H1 (cell line): Measurements from ENCODE around the gene PPME1. TPM values are rescaled to one million over a fixed set of nuclear protein-coding genes. Genes with fewer than 3 reads are reported as not detected.

Experiments used
- CTCF ChIA-PET: fragments of 300-600 bp; sonication (Branson Sonifier 250); formaldehyde crosslinking; loops from one replicate; lab custom pipeline; 2021; ENCODE audit not compliant: partially characterized antibody; lab: Charles Lee
- POLR2A ChIA-PET: fragments of 300-600 bp; sonication (Branson Sonifier 250); formaldehyde crosslinking; loops from one replicate; lab custom pipeline; 2021; ENCODE audit warnings: inconsistent platforms; ENCODE audit not compliant: partially characterized antibody; lab: Charles Lee
- DNase-seq, 2 experiments: peaks; one replicate each; pipeline versions ENCODE4 v3.0.0 to v3.0.0-alpha.2; 2010 to 2022; ENCODE audit warnings: low spot score in 2 of 2, low read depth in 1 of 2, mixed read lengths in 1 of 2
- FAIRE-seq: peaks from 2 replicates; lab custom pipeline; 2011; peaks lifted over from hg19 to GRCh38; lab: Jason Lieb, UNC
- H2AFZ ChIP-seq: 2 replicates; pipeline ENCODE4 v1.8.1; 2012; ENCODE audit warnings: low read length, inconsistent platforms
- H2AK5ac ChIP-seq: 2 replicates; pipeline ENCODE4 v1.6.1; 2013; ENCODE audit warnings: low read depth, low read length
- H2BK120ac ChIP-seq: replicated peaks from 2 replicates; pipeline ENCODE3; 2013; ENCODE audit warnings: low read depth, low read length, inconsistent platforms
- H2BK12ac ChIP-seq: 2 replicates; pipeline ENCODE4 v1.6.1; 2013; ENCODE audit warnings: low read depth, low read length
- H2BK15ac ChIP-seq: 2 replicates; pipeline ENCODE4 v1.6.1; 2013; ENCODE audit warnings: low read length
- H2BK20ac ChIP-seq: 2 replicates; pipeline ENCODE4 v1.6.1; 2013; ENCODE audit warnings: low read length
- H2BK5ac ChIP-seq: 2 replicates; pipeline ENCODE4 v1.6.1; 2013; ENCODE audit warnings: low read depth, low read length
- H3K14ac ChIP-seq: 2 replicates; pipeline ENCODE4 v1.6.1; 2013; ENCODE audit warnings: inconsistent platforms; ENCODE audit not compliant: insufficient read length
- H3K18ac ChIP-seq: 2 replicates; pipeline ENCODE4 v1.6.1; 2013; ENCODE audit warnings: low read length; ENCODE audit errors: extremely low read depth
- H3K23ac ChIP-seq: 2 replicates; pipeline ENCODE4 v1.6.1; 2013; ENCODE audit warnings: inconsistent platforms; ENCODE audit not compliant: insufficient read length
- H3K23me2 ChIP-seq: 2 replicates; pipeline ENCODE4 v1.6.1; 2013; ENCODE audit warnings: low read depth, low read length
- H3K27ac ChIP-seq: 2 replicates; pipeline ENCODE4 v1.6.1; 2011; ENCODE audit warnings: low read depth, low read length, inconsistent platforms
- H3K27me3 ChIP-seq, 4 experiments: replicated peaks in 1 of 4; 1 replicate in 1 of 4; 2 replicates in 3 of 4; pipeline versions ENCODE4 v1.6.1 to v1.8.1; 2011 to 2013; ENCODE audit warnings: low read length in 3 of 4, mild to moderate bottlenecking in 3 of 4, inconsistent platforms in 2 of 4, mixed read lengths in 2 of 4, moderate library complexity in 1 of 4; ENCODE audit not compliant: control insufficient read depth in 3 of 4, insufficient read depth in 3 of 4; ENCODE audit errors: extremely low read depth in 1 of 4
- H3K36me3 ChIP-seq, 4 experiments: 2 replicates each; pipeline versions ENCODE4 v1.6.1 to v1.8.1; 2011 to 2013; ENCODE audit warnings: mild to moderate bottlenecking in 4 of 4, low read length in 3 of 4, moderate library complexity in 2 of 4, control low read depth in 1 of 4, inconsistent platforms in 1 of 4; ENCODE audit not compliant: insufficient read depth in 4 of 4, control insufficient read depth in 2 of 4
- H3K4ac ChIP-seq: replicated peaks from 2 replicates; pipeline ENCODE3; 2013; ENCODE audit warnings: low read length, low read depth, mixed read lengths, inconsistent platforms; ENCODE audit not compliant: insufficient read length
- H3K4me1 ChIP-seq, 4 experiments: replicated peaks in 1 of 4; 1 replicate in 1 of 4; 2 replicates in 3 of 4; pipeline versions ENCODE4 v1.6.1 to v1.8.1; 2011 to 2013; ENCODE audit warnings: low read length in 3 of 4, inconsistent platforms in 2 of 4, mixed read lengths in 1 of 4; ENCODE audit not compliant: insufficient read depth in 4 of 4, control insufficient read depth in 3 of 4
- H3K4me2 ChIP-seq, 2 experiments: 2 replicates each; pipeline versions ENCODE4 v1.6.1 to v1.8.1; 2011 to 2013; ENCODE audit warnings: low read depth in 2 of 2, low read length in 2 of 2, control low read depth in 1 of 2, inconsistent platforms in 1 of 2, mild to moderate bottlenecking in 1 of 2; ENCODE audit not compliant: insufficient read depth in 1 of 2
- H3K4me3 ChIP-seq, 4 experiments: fragments of 200-600, 300-600 bp in 1 of 4; sonication (generic), shearing (Covaris generic), sonication (Bioruptor Twin) in 1 of 4; 2 replicates each; pipeline versions ENCODE4 v1.5.1 to v1.8.1; 2011 to 2016; ENCODE audit warnings: low read length in 4 of 4, low read depth in 3 of 4, control low read depth in 2 of 4, inconsistent platforms in 2 of 4, mild to moderate bottlenecking in 2 of 4, mixed read lengths in 1 of 4, moderate library complexity in 1 of 4; ENCODE audit not compliant: insufficient read depth in 2 of 4; ENCODE audit errors: extremely low read depth in 1 of 4
- H3K56ac ChIP-seq: replicated peaks from 2 replicates; pipeline ENCODE3; 2013; ENCODE audit warnings: low read depth, mild to moderate bottlenecking, mixed read lengths, low read length, inconsistent platforms; ENCODE audit not compliant: insufficient read length
- H3K79me1 ChIP-seq: 2 replicates; pipeline ENCODE4 v1.6.1; 2013; ENCODE audit warnings: low read depth, low read length, control low read depth
- H3K79me2 ChIP-seq, 2 experiments: 2 replicates each; pipeline versions ENCODE4 v1.6.1 to v1.8.1; 2012 to 2013; ENCODE audit warnings: low read length in 2 of 2, mild to moderate bottlenecking in 2 of 2, inconsistent platforms in 1 of 2; ENCODE audit not compliant: insufficient read depth in 2 of 2, control insufficient read depth in 1 of 2
- H3K9ac ChIP-seq, 4 experiments: replicated peaks in 1 of 4; 1 replicate in 1 of 4; 2 replicates in 3 of 4; pipeline versions ENCODE4 v1.6.1 to v1.8.1; 2011 to 2013; ENCODE audit warnings: low read depth in 3 of 4, low read length in 3 of 4, control low read depth in 2 of 4, mild to moderate bottlenecking in 2 of 4, moderate library complexity in 2 of 4, inconsistent platforms in 1 of 4; ENCODE audit errors: extremely low read depth in 1 of 4
- H3K9me3 ChIP-seq, 2 experiments: 2 replicates each; pipeline versions ENCODE4 v1.6.1 to v1.8.1; 2012 to 2013; ENCODE audit warnings: mild to moderate bottlenecking in 2 of 2, moderate library complexity in 2 of 2, control low read depth in 1 of 2, inconsistent platforms in 1 of 2, low read depth in 1 of 2, low read length in 1 of 2, mixed read lengths in 1 of 2; ENCODE audit not compliant: insufficient read depth in 2 of 2
- H4K20me1 ChIP-seq, 2 experiments: replicated peaks in 1 of 2; 2 replicates each; pipeline versions ENCODE3 to v1.8.1; 2011 to 2013; ENCODE audit warnings: inconsistent platforms in 2 of 2, low read length in 2 of 2, mild to moderate bottlenecking in 1 of 2; ENCODE audit not compliant: insufficient read depth in 2 of 2, control insufficient read depth in 1 of 2
- H4K5ac ChIP-seq: 2 replicates; pipeline ENCODE4 v1.6.1; 2013; ENCODE audit warnings: low read length, low read depth, mixed read lengths, inconsistent platforms; ENCODE audit not compliant: insufficient read length
- H4K8ac ChIP-seq: 2 replicates; pipeline ENCODE4 v1.8.0; 2013; ENCODE audit warnings: mild to moderate bottlenecking, moderate library complexity, low read length, inconsistent platforms; ENCODE audit not compliant: insufficient read depth; ENCODE audit errors: extremely low read depth
- H4K91ac ChIP-seq: replicated peaks from 2 replicates; pipeline ENCODE3; 2013; ENCODE audit warnings: low read length, mixed read lengths, inconsistent platforms; ENCODE audit not compliant: insufficient read length
- BRCA1 ChIP-seq: IDR thresholded peaks from 2 replicates; pipeline ENCODE4 v1.6.1; 2012; ENCODE audit warnings: low read depth, low read length, improper control_type of control experiment
- CBX5 ChIP-seq: fragments of 300-800, 300-1000 bp; sonication (generic); IDR thresholded peaks from 2 replicates; pipeline ENCODE4 v1.7.1; 2016; ENCODE audit warnings: antibody characterized with exemption, low read length, low read depth
- EP300 ChIP-seq, 2 experiments: IDR thresholded peaks; 1 replicate in 1 of 2; 2 replicates in 1 of 2; pipeline ENCODE4 v1.6.1; 2011 to 2012; ENCODE audit warnings: low read depth in 2 of 2, low read length in 2 of 2, mild to moderate bottlenecking in 2 of 2, borderline replicate concordance in 1 of 2, inconsistent platforms in 1 of 2, moderate library complexity in 1 of 2
- GTF2F1 ChIP-seq: IDR thresholded peaks from 2 replicates; pipeline ENCODE4 v1.6.1; 2012; ENCODE audit warnings: low read depth, low read length, improper control_type of control experiment, borderline replicate concordance
- SAP30 ChIP-seq: fragments of 300-600 bp; sonication (generic); IDR thresholded peaks from 2 replicates; pipeline ENCODE4 v1.7.1; 2012; ENCODE audit warnings: low read length, moderate library complexity, mild to moderate bottlenecking, inconsistent platforms; ENCODE audit not compliant: insufficient read depth, insufficient replicate concordance
- SRF ChIP-seq: IDR thresholded peaks from 2 replicates; pipeline ENCODE4 v1.6.1; 2011; ENCODE audit warnings: mild to moderate bottlenecking, low read depth, low read length, moderate library complexity
- TCF12 ChIP-seq: IDR thresholded peaks from 2 replicates; pipeline ENCODE4 v1.6.1; 2011; ENCODE audit warnings: low read depth, mild to moderate bottlenecking, low read length
- ZNF274 ChIP-seq: IDR thresholded peaks from 2 replicates; pipeline ENCODE4 v1.7.0; 2012; ENCODE audit warnings: low read length, borderline replicate concordance; ENCODE audit errors: extremely low read depth
- WGBS, 2 experiments: shearing (Covaris generic) in 1 of 2; methylation state at CpG; one replicate each; pipeline versions ENCODE4 v1.1.6 to v1.1.7; 2013 to 2015; ENCODE audit warnings: low lambda C conversion rate in 2 of 2, mixed read lengths in 2 of 2, inconsistent platforms in 1 of 2, low coverage in 1 of 2, missing lambda C conversion rate in 1 of 2; ENCODE audit not compliant: insufficient replicate concordance in 2 of 2, insufficient coverage in 1 of 2, insufficient read length in 1 of 2; ENCODE audit errors: extremely low coverage in 1 of 2, missing lambda C conversion rate in 1 of 2; 5-methylcytosine and 5-hydroxymethylcytosine counted together
- polyA plus RNA-seq, 7 experiments: library from polyadenylated mRNA; depleted of rRNA in 3 of 7; stranded (reverse) in 5 of 7; unstranded in 2 of 7; fragments of >200 nt in 5 of 7; fragments of 200-250 nt in 2 of 7; gene quantifications; 1 replicate in 5 of 7; 2 replicates in 1 of 7; 4 replicates in 1 of 7; pipeline versions ENCODE4 v1.2.1 to v1.2.3, GENCODE V29; 2011 to 2013; ENCODE audit warnings: missing spikeins in 2 of 7, mixed read lengths in 2 of 7
- total RNA-seq: library from RNA; stranded (reverse); fragmentation: NEBNext Ultra II Directional; extraction: Animal tissue kit (Norgen Biotek cat#: 25700); gene quantifications from 2 replicates; pipeline ENCODE4 v1.2.1, GENCODE V29; 2021
- TF ChIP-seq, protein P1 (sequence below): IDR thresholded peaks from 2 replicates; pipeline ENCODE4 v1.6.1; 2011; ENCODE audit warnings: low read depth, mild to moderate bottlenecking, low read length; ENCODE audit not compliant: insufficient read depth

PPME1 gene
- total and polyA plus RNA-seq, 2 of the 8 experiments (the other 6 are each of a cell fraction or from before 2014, with no cell fraction given) = 55.1 to 64.5 TPM

- Histone ChIP-seq H2BK12ac (no peak overlapping the region), H3K23me2 (no peaks in the 10 kb centered on the region), H4K20me1 (no peaks in the 10 kb centered on the region), H3K36me3 (no peaks in the 10 kb centered on the region), H3K4me2 (no peak overlapping the region), H2BK20ac (no peak overlapping the region), H3K4me3 (no peak overlapping the region), H3K79me1 (no peaks in the 10 kb centered on the region), H2BK120ac (no peak overlapping the region), H3K27me3 (no peaks in the 10 kb centered on the region), H3K9ac (no peak overlapping the region), H4K5ac (no peak overlapping the region), H3K4ac (no peak overlapping the region), H2AFZ (no peak overlapping the region), H3K23ac (no peak overlapping the region), H3K14ac (no peak overlapping the region), H2BK15ac (no peak overlapping the region), H3K4me1 (no peaks in the 10 kb centered on the region), H3K56ac (no peak overlapping the region), H3K9me3 (no peaks in the 10 kb centered on the region), H4K91ac (no peak overlapping the region), H2AK5ac (no peak overlapping the region), H3K79me2 (no peaks in the 10 kb centered on the region), H3K27ac (no peak overlapping the region), H4K8ac (no peak overlapping the region; the same call in 1 of the 2 replicates), H3K18ac (no peak overlapping the region), H2BK5ac (no peak overlapping the region)
- ChIA-PET POLR2A (no interaction called here), CTCF (interaction anchor here (0.8 to 1.1 kb wide), 2 partner anchors 21 to 176 kb away, joined by 3 read pairs; no protein-coding TSS in a partner anchor)
- WGBS, 2 experiments = 85% methylated on average over 2 of the region's 2 CpGs; no CpG with 5 or more reads in 1 of the 2 experiments
- FAIRE-seq (no peak), DNase-seq (no peak)
- TF ChIP-seq BRCA1 = no peak
- no peak for TF ChIP-seq SRF
- TF ChIP-seq, protein P1, sequence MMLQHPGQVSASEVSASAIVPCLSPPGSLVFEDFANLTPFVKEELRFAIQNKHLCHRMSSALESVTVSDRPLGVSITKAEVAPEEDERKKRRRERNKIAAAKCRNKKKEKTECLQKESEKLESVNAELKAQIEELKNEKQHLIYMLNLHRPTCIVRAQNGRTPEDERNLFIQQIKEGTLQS = no peak
- no peak for TF ChIP-seq CBX5
- no peak for TF ChIP-seq ZNF274
- TF ChIP-seq GTF2F1 = no peak
- TF ChIP-seq SAP30 = no peak
- no peak for TF ChIP-seq EP300 (IDR thresholded peaks at IDR 0.05; ENCODE audit: borderline replicate concordance in 1 of 2, low read depth in 2 of 2, low read length in 2 of 2)
- TF ChIP-seq TCF12 = no peak
Observed at GRCh38 chr11:74276581-74276980, 105.5 kb downstream of the PPME1 start.
